GM19468 (cell line): Measurements from ENCODE around the gene STPG3.

ENCODE experiments used
- ATAC-seq: cut with Tn5 transposase; IDR thresholded peaks from one replicate; pipeline ENCODE4 v1.9.1; 2021; ENCODE audit warnings: mild to moderate bottlenecking, moderate library complexity, moderate number of reproducible peaks; ENCODE audit not compliant: unreplicated experiment; ENCODE audit errors: extremely low read depth

STPG3 gene

GRCh38 chr9:137296670-137297664 lies 45.9 kb downstream of the STPG3 start:
- no peak for ATAC-seq

- ATAC-seq, result no peak
Observed at GRCh38 chr9:137297966-137298365, 46.9 kb downstream of the STPG3 start.

GRCh38 chr9:137298401-137299202 lies 47.5 kb downstream of the STPG3 start:
- no peak for ATAC-seq

GRCh38 chr9:137299203-137299565 lies 48.1 kb downstream of the STPG3 start:
- ATAC-seq, result no peak

GRCh38 chr9:137299938-137300337 lies 48.9 kb downstream of the STPG3 start:
- no peak for ATAC-seq

GRCh38 chr9:137300567-137301080 lies 49.5 kb downstream of the STPG3 start:
- ATAC-seq, result no peak

- ATAC-seq, result no peak
Observed at GRCh38 chr9:137301081-137301947, 50.2 kb downstream of the STPG3 start.

GRCh38 chr9:137302118-137302448 lies 51.0 kb downstream of the STPG3 start, which contains the start of gene NRARP:
Gene NRARP, minus strand, starts transcription at chr9:137302271. Its CDS starts 343 bp downstream, at chr9:137301928.
- peak; percentile 44 for ATAC-seq

GRCh38 chr9:137302449-137303150 lies 51.5 kb downstream of the STPG3 start:
- peak; percentile 35 for ATAC-seq
